Stimulated activated CD4-positive, alpha-beta T cell treated with anti-CD3 and anti-CD28 coated beads, Interleukin-15, amount 100 ng/mL, for 24 hours (primary cell): ENCODE data around the gene WDR90.

ENCODE experiments used
- DNase-seq: peaks from one replicate; pipeline ENCODE4 v3.0.0-alpha.2; 2020

WDR90 gene

GRCh38 chr16:661184-661821 lies 12.1 kb downstream of the WDR90 start:
- no peak for DNase-seq

- no peak for DNase-seq
These were observed 12.9 kb downstream of the WDR90 start for GRCh38 chr16:662095-662494.

GRCh38 chr16:662597-662996 lies 13.4 kb downstream of the WDR90 start:
- no peak for DNase-seq

GRCh38 chr16:666572-666971 lies 17.4 kb downstream of the WDR90 start:
- no peak for DNase-seq

- DNase-seq: no peak
These were observed 18.1 kb downstream of the WDR90 start for GRCh38 chr16:667113-667779.

- DNase-seq: peak; percentile 97
These were observed 18.8 kb downstream of the WDR90 start, which contains the start of gene RHOT2 for GRCh38 chr16:667780-668518. RHOT2 (plus strand) TSS chr16:668132; CDS start chr16:668200, 68 bp downstream.

GRCh38 chr16:668519-669171 lies 19.5 kb downstream of the WDR90 start:
- DNase-seq: no peak

GRCh38 chr16:669666-670065 lies 20.5 kb downstream of the WDR90 start:
- DNase-seq: no peak

- no peak for DNase-seq
These were observed 21.6 kb downstream of the WDR90 start for GRCh38 chr16:670485-671352.

GRCh38 chr16:671353-672131 lies 22.4 kb downstream of the WDR90 start:
- no peak for DNase-seq

GRCh38 chr16:672371-672770 lies 23.2 kb downstream of the WDR90 start:
- DNase-seq: no peak

- no peak for DNase-seq
These were observed 23.7 kb downstream of the WDR90 start for GRCh38 chr16:672851-673250.

GRCh38 chr16:673399-673991 lies 24.3 kb downstream of the WDR90 start:
- DNase-seq: no peak

- DNase-seq: no peak
These were observed 25.2 kb downstream of the WDR90 start for GRCh38 chr16:674214-674881.

GRCh38 chr16:674968-675883 lies 26.1 kb downstream of the WDR90 start, which contains the start of gene RHBDL1:
RHBDL1 (plus strand) TSS chr16:675671; CDS start chr16:675791, 120 bp downstream.
- peak; percentile 40 for DNase-seq

GRCh38 chr16:675884-676564 lies 26.9 kb downstream of the WDR90 start:
- no peak for DNase-seq

- no peak for DNase-seq
These were observed 27.4 kb downstream of the WDR90 start for GRCh38 chr16:676565-676902.

- DNase-seq: no peak
These were observed 27.7 kb downstream of the WDR90 start for GRCh38 chr16:676913-677312.
